ENCODE data around the gene NNMT.
"Not testable (repeated sequence)": the region's sequence is repeated elsewhere in the genome, so short reads cannot be mapped to it uniquely, and the experiment has no call there.

NNMT gene

DNA sequence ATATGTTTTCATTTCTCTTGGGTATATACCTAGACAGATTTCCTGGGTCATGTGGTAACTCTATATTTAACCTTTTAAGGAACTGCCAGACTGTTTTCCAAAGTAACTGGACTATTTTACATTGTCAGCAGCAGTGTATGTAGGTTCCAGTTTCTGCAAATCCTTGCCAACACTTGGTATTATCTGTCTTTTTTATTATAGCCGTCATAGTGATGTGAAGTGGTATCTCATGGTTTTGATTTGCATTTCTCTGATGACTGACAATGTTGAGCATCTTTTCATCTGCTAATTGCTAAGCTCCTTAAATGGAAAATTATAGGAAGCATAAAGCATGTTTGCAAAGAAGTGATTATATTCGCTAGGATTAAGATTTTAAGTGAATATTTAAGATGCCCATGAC is 13.9 kb downstream of the NNMT start:
- no peak for DNase-seq (ENCODE audit: low spot score)

DNA sequence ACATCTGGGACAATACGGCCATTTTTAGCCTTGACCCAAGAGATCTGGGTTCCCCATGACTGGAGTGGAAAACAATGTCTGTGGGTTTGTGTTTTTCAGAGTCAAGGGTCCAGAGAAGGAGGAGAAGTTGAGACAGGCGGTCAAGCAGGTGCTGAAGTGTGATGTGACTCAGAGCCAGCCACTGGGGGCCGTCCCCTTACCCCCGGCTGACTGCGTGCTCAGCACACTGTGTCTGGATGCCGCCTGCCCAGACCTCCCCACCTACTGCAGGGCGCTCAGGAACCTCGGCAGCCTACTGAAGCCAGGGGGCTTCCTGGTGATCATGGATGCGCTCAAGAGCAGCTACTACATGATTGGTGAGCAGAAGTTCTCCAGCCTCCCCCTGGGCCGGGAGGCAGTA is 15.7 kb downstream of the NNMT start:
- no peak for DNase-seq (ENCODE audit: low spot score)

DNA sequence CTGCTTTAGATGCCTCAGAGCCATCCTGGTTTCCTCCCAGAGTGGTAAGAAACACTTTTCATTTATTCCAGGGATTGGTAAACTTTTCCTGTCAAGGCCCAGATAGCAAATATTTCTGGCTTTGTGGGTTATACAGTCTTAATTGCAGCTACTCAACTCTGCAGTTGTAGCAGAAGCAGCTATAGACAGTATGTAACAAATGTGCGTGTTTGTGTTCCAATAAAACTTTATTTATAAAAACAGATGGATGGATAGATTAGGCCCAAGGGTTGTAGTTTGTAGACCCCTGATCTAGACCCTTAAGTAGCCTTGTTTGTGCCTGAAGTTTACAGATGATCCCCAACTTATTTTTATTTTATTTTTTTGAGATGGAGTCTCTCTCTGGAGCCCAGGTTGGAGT is 17.9 kb downstream of the NNMT start:
- DNase-seq (ENCODE audit: low spot score), result no peak

DNA sequence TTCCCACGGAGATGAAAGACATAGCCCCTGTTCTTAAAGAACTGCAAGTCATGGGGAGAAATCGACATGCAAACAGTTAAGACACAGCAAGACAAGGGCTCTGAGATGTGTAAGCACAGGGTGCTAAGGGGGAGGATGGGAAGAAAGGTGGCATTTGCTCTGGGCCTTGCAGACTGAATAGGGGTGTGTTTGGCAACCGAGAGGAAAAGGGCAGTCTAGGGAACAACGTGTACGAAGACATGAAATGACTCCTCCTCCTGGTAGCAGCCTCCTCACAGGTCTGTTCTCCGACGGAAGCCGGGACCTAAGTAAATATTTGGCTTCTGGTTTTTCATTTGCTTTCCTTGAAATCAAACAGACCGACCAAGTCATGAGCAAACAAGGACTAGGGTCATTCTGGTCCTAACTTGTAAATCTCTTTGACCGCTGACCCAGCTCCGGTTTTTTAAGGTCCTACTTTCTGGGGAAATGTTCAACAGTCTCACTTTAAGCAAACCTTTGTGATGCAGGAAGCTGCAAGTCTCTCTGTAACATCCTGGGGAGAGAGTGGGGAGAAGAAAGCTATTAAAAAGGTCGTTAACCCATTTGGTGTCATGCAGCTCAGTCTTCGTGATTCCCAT is 19.7 kb downstream of the NNMT start:
- DNase-seq (ENCODE audit: low spot score), result no peak

DNA sequence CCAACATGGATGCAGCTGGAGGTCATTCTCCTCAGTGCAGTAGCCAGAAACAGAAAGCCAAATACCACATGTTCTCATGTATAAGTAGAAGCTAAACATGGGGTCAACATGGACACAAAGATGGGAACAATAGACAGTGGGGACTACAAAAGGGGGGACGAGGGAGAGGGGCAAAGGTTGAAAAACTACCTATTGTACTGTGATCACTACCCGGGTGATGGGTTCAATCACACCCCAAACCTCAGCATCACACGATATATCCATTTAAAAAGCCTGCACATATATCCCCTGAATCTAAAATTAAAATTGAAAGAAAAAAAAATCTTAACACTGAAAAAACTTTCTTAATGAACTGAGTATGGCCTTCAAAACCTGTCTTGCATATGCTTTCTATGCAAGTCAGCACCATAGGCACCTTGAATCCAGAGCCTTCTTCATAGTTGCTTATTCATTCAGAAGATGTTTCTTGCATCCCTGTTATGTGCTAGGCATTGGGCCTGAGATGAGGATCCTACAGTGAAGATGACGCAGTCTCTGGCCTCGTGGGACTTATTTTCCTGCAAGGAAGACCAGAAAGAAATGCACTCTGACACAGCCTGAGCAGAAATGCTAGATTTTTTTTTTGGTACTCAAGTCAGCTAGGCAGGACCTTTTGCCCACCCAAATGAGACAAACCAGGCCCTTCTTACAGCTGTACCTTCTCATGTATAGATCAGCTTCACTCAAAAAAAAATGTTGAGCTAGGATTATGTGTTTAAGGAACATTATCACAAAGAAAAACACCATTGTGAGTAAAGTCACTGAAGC is 21.0 kb downstream of the NNMT start:
- no peak for DNase-seq (ENCODE audit: low spot score)

DNA sequence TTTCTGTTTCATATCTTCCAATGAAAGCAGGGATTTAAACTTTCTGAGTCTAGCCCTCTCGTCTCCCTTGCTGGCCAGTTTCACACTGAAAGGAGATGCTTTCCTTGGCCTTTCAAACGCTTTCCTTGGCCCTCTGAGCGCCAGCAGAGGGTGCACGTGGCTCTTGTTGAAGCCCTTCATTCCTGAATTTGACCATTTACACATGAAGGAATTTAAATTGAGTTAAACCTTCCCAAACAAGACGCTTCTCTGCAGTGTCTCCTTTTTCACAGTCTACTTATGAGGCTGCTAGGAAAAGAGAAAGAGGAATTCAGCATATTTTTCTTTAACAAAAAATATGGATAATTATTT is 21.6 kb downstream of the NNMT start:
- peak; percentile 11 for DNase-seq (ENCODE audit: low spot score)

DNA sequence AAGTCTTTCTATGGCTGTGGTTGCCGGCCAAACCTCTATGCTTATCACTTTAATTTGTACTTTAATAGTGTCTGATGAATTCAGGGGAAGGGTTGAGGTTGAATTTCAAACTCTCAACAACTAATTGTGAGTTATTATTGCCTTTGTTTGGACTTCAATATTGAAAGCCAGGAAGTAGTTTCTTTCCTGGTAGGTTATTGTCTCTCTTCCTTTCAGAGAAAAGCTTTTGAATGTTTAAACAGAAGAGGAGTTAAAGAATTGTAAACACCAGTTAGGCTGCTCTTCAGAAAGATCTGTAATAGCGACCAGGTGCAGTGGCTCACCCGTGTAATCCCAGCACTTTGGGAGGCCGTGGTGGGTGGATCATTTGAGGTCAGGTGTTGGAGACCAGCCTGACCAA is 22.2 kb downstream of the NNMT start:
- no peak for DNase-seq (ENCODE audit: low spot score)

DNA sequence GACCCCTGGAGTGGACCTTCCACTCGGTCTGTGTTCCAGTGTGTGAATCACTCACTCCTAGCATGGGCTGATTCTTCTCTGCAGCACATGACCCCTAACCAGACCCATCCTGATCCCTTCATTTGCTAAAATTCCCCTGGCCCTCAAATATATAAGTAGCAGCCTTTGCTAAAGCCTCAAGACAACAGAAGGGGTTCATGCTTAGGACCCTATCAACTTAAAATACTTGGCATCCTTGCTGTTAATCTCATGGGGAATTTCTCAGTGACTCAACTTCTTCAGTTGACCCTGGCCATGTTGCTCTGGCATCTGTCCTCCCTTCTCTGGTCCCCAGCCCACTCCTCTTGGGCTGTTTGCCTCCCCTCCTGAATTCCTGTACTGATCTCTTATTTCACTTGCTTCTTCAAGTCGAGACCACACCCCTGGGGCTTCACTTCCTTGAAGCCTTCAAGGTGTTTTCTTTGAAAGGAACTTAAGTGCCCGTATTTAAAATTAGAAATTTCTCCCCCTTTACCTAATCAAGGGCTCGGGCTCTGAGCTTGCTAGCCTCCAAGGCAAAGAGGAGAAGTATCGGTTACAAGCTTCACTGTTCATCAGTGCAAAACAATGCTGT is 23.6 kb downstream of the NNMT start:
- DNase-seq (ENCODE audit: low spot score), result no peak

DNA sequence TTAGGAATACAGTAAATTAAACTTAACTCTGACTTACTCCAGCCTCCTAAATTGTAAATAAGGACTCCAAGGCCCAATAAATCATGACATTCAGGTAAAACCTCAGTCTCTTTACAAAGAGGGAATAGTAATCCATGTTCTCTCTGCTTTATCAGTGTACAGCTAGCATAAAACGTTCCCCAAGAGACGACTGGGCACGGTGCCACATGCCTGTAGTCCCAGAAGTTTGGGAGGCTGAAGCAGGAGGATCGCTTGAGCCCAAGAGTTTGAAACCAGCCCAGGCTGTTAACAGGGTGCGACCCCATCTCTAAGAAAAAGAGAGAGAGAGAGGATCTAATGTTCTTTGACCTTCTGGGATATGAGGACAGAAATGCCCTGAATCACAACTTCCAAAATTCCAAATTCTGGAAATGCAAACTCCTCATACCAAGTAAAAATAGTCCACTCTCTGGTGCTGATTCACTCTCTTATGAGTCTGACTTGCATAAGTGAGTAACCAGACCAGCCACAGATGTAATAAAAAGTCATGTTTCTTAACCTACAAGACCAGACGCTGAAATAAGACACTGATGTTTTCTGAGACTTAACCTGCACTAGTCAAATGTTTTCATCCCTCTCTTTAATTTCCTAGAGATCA is 25.5 kb downstream of the NNMT start:
- no peak for DNase-seq (ENCODE audit: low spot score)

DNA sequence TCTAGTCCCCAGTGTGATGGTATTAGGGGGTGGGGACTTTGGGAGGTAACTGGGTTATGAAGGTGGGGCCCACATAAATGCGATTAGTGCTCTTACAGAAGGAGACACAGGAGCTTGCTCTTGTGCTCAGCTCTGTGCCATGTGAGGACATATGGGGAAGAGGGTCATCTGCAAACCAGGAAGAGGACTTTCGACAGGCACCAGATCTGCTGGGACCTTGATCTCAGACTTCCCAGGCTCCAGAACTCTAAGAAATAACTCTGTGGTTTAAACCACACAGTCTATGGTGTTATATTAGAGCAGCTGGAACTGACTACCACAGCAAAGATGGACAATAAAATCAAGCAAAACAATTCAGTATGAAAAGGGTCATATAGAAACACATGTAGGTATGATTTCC is 26.7 kb downstream of the NNMT start:
- DNase-seq (ENCODE audit: low spot score), result no peak

DNA sequence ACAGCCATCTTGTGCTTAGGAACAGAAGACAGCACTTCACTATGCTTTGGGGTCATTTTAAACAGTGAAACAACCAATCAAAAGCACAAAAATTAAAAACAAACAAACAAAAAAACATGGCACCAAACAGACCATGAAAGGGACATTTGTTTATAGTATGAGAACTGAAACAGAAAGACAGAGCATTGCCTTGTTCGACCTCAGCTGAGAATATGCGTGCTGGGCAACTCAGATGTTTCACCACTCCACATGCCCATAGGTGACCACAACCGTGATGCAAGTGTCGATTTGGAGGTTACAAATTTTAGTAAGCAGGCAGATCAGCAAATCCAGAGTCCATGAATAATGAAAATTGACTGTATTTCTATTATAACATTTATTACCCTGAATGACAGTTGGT is 30.0 kb downstream of the NNMT start:
- no peak for DNase-seq (ENCODE audit: low spot score)

DNA sequence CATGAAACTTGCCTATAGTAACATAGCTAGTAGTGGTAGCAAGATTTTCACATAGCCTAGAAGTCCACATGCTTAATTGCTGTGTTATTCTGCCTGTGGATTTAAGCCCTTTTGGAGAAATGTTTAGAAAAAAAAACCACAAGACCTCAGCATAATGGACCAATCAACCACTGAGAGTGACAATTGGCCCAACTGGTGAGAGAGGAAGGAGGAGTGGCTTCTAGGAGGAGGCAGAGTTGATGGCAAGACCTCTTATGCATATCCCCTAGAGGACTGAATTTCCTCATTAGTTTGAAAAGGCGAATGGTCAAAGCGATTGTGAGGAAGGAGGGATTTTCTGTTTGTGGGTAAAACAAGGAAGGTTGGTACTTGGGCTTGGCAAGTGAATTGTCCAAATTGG is 30.6 kb downstream of the NNMT start:
- DNase-seq (ENCODE audit: low spot score), result no peak

DNA sequence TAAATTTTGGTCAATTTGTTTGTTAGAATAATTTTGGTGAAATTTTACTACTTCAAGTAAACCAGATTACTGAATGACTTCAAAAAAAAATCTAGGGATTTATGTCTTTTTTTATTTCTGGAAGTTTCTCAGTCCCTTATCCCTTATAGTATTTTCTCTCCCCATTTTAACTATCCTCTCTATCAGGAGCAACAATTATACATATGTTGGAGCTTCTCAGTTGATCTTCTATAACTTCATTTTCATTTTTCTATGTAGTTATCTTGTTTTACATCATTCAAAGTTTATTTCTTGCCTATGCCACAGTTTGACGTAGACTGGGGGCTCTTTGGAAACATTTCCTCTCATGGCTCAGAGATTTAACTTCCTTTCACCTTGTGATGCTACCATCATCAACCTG is 34.2 kb downstream of the NNMT start:
- no peak for DNase-seq (ENCODE audit: low spot score)

DNA sequence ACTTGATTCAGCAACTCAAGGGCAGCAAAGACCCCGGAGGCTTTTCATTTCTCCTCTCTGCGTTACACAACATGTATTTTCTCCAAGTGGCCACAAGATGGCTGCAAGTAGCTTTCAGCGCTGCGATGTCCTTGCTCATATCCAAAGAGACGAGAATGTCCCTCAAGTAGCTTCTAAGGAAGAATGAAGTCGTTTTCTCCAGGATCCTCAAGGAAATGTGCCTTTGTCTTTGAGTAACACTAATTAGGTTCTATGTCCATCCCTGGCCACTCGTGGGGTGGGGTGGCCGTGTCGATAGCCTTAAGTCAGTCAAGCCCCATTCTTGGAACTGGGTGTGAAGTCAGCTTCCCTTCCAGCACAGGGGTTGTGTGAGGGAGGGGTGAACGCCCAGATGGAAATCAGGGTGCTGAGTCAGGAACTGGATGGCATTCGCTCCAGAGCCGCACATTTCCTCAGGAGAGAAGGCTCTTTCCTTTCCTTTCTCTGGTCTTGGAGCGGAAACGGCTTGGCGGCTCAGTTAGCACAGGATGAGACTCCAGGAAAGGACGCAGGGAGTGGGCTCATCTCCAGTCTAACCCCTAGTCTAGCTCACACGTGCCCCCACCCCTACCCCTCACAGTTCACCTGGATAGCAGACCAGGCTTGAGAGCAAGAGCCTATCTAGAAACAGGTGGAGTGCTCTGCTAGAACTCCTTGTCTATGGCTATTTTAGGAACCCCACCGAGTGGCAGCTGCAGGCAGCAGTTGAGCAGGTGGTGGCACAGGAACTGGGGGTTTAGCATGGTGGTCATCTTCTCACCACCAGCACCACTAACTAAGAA is 44.3 kb downstream of the NNMT start:
- peak; percentile 64 for DNase-seq (ENCODE audit: low spot score)

DNA sequence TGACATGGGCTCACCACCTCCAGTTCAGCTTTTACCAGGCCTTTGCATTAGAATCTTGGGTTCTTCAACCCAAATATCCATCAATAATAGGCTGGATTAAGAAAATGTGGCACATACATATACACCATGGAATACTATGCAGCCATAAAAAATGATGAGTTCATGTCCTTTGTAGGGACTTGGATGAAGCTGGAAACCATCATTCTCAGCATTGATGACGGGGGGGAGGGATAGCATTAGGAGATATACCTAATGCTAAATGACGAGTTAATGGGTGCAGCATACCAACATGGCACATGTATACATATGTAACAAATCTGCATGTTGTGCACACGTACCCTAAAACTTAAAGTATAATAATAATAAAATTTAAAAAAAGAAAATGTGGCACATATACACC is 45.5 kb downstream of the NNMT start:
- DNase-seq (ENCODE audit: low spot score), result not testable (repeated sequence)

DNA sequence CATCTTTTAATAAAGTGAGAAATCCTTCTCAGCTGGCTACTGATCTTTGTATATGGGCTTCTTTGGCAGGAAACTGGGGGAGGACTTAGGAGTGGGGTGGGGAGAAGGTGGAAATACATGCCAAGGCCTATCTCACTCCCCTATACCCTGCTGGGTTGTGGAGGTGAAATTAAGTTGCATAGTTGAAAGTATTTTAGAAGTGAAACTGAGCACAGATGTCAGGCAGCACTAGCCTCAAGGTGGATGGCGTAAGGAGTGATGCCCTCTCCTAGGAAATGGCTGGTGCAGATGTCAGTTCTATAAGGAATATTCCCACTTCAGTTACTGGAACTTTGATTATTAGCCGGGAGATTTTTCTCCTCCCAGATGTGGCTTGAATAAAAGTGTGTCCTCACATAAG is 46.3 kb downstream of the NNMT start:
- DNase-seq (ENCODE audit: low spot score), result no peak

DNA sequence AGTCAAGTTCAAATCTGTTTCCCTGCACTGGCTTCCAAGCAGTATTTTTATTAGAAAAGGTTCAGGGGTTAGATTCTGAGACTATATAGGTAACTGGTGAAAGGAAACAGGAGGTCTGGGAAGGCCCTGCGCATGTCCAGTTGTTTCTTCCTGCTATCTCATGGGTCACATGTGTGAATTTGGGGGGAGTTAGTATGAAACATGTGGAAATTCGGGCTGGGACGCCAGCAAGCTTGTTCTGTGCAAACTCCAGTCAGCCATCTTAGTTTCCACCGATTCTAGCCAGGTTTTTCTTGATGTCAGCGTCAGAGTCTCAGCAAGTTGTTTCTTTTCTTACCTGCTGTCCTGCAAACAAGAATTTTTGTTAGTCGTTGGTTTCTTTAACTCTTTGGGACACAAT is 46.8 kb downstream of the NNMT start:
- no peak for DNase-seq (ENCODE audit: low spot score)

DNA sequence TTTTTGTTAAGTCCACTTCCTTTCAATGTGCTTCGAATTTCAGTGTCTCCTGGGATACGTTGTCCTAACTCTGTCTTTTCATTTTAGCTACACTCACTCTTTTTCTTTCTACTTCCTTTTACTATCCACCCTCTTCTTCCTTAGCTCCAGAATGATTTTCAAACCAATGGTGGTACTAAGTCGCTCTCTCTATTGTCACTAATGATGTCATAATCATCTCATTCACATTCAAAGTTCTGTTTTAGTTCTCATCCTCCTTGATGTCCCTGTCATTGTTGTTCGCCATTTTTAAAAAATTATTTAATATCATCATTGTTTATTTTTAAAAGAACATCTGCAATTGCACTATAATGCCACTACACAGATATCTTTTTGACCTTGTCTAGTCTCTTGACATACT is 47.3 kb downstream of the NNMT start:
- DNase-seq (ENCODE audit: low spot score), result no peak

DNA sequence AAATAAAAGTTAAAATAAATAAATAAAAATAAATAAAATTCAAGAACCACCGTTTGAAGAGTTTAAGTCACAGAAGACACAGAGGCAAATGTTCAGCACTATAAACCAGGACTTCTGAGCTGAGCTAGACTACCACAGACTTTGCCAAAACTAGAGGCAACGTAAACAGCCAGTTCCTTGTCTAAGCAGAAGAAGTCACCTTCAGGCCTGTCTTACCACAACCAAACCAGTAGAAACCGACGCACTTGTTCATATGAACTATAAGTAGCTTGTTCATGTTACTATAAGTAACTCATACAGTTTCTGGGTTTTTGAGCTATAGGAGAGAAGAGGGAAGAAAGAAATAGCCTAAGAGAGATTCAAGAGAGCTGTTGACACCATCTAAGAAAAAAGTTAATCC is 48.3 kb downstream of the NNMT start:
- no peak for DNase-seq (ENCODE audit: low spot score)

DNA sequence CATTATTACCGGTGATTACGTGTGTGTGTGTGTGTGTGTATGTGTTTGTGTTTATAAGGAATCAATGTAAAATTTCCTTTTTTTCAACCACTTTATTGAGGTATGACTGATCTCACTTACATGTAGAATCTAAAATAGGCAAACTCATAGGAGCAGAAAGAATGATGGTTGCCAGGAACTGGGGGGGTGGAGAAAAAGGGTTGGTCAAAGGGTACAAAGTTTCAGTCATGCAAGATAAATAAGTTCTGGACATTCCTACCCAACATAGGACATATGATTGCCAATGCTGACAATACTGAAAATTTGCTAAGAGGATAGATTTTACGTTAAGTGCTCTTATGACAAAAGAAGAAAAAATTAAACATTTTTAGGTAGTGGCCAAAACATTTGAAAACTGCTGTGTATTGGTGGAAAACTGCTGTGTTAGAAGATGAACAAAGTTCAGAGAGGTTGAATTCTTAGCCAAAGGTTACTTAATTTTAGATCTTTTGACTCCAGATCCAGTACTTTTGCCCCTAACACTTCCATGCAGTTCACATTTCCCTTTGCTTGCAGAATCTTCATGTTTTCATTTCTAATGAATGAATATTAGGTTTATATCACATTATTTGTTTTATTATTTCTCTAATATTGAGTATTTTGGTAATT is 49.5 kb downstream of the NNMT start:
- DNase-seq (ENCODE audit: low spot score), result no peak

DNA sequence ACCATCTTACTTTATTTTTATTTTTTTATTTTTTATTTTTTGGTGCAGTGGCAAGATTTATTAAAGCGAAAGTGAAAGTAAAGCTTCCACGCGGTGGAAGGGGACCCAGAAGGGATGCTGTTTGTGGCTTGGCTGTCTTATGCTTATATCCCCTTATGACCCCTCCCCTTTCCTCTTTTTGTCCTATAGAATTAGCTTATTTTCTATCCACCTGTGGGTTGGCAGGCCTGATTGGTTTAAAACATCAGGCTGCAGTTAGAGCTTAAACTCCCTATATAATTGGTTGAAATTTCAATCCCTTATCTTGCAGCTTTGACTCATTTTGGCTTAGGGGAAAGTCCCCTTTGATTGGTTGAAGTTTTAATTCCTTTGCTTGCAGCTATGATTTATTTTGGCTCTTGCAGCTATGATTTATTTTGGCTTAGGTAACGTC is 50.5 kb downstream of the NNMT start:
- DNase-seq (ENCODE audit: low spot score), result peak; percentile 56
